Small intestine (tissue), 7 donors: Measurements from ENCODE around the gene NDNF. TPM values are rescaled to one million over a fixed set of nuclear protein-coding genes. Genes with fewer than 3 reads are reported as not detected.

ENCODE experiments used
- DNase-seq, 2 donors: peaks; one replicate each; pipeline versions ENCODE4 v3.0.0 to v3.0.0-alpha.2; 2013
- FAIRE-seq: peaks from 2 replicates; lab custom pipeline; 2012; peaks lifted over from hg19 to GRCh38; lab: Jason Lieb, UNC
- H3K27ac ChIP-seq, 3 donors: one replicate each; pipeline ENCODE4 v1.5.1; 2013; ENCODE audit warnings: low read length in 2 of 3, mild to moderate bottlenecking in 2 of 3, control low read depth in 1 of 3, inconsistent platforms in 1 of 3, low read depth in 1 of 3, moderate library complexity in 1 of 3
- H3K27me3 ChIP-seq, 3 donors: one replicate each; pipeline ENCODE4 v1.6.1; 2013; ENCODE audit warnings: low read length in 3 of 3, inconsistent platforms in 1 of 3; ENCODE audit not compliant: control insufficient read depth in 3 of 3, insufficient read depth in 3 of 3
- H3K36me3 ChIP-seq, 3 donors: one replicate each; pipeline ENCODE4 v1.6.1; 2013; ENCODE audit warnings: low read length in 3 of 3, inconsistent platforms in 1 of 3, low read depth in 1 of 3, mild to moderate bottlenecking in 1 of 3, moderate library complexity in 1 of 3; ENCODE audit not compliant: control insufficient read depth in 3 of 3, insufficient read depth in 2 of 3
- H3K4me1 ChIP-seq, 3 donors: one replicate each; pipeline ENCODE4 v1.6.1; 2013; ENCODE audit warnings: low read length in 2 of 3, inconsistent platforms in 1 of 3, low read depth in 1 of 3, mild to moderate bottlenecking in 1 of 3, moderate library complexity in 1 of 3; ENCODE audit not compliant: control insufficient read depth in 3 of 3, insufficient read depth in 2 of 3
- H3K4me3 ChIP-seq, 3 donors: one replicate each; pipeline ENCODE4 v1.5.1; 2013; ENCODE audit warnings: low read length in 3 of 3, control low read depth in 1 of 3, inconsistent platforms in 1 of 3, low read depth in 1 of 3, mild to moderate bottlenecking in 1 of 3, moderate library complexity in 1 of 3
- H3K9me3 ChIP-seq, 2 donors: one replicate each; pipeline ENCODE4 v1.6.1; 2013; ENCODE audit warnings: low read depth in 1 of 2, low read length in 1 of 2; ENCODE audit not compliant: control insufficient read depth in 2 of 2, insufficient read depth in 1 of 2
- WGBS, 3 donors: extraction: QIAGEN DNeasy Blood & Tissue Kit; methylation state at CpG; one replicate each; pipeline ENCODE4 v1.1.7; 2013; 5-methylcytosine and 5-hydroxymethylcytosine counted together
- polyA plus RNA-seq, 4 donors: library from polyadenylated mRNA; stranded (reverse) in 3 of 4; unstranded in 1 of 4; fragments of 200-250 nt in 3 of 4; fragments of 120-200 nt in 1 of 4; gene quantifications; one replicate each; pipeline versions ENCODE4 v1.2.1 to v1.2.3, GENCODE V29; 2013
- donor health status: healthy with polysubstance abuse.
- donor health status: control.
- donor health status: control.
- donor health status: Bipolar disorder and iron deficiency.
- donor health status: healthy.

Gene NDNF
- polyA plus RNA-seq, 4 donors: 0.54 to 34.3 (median 2.0) TPM; not detected in 1

GRCh38 chr4:121100093-121100775, 27.9 kb upstream of the NDNF start:
- DNase-seq: no peak
- Histone ChIP-seq H3K36me3 (no peaks in the 10 kb centered on the region), H3K27ac (no peak overlapping the region), H3K4me3 (no peak overlapping the region), H3K4me1 (no peaks in the 10 kb centered on the region), H3K27me3 (no peaks in the 10 kb centered on the region), H3K9me3 (no peaks in the 10 kb centered on the region)
- no peak for FAIRE-seq
- WGBS, 3 donors: 58 to 71% (median 62%) methylated on average over 2 of the region's 2 CpGs

- no peaks in the 10 kb centered on the region for H3K27me3 ChIP-seq
- WGBS, 3 donors: 56 to 89% (median 75%) methylated on average over 2 of the region's 2 CpGs
- H3K36me3 ChIP-seq: no peaks in the 10 kb centered on the region
- H3K4me3 ChIP-seq: no peak overlapping the region
- no peaks in the 10 kb centered on the region for H3K9me3 ChIP-seq
- no peak overlapping the region for H3K27ac ChIP-seq
- no peaks in the 10 kb centered on the region for H3K4me1 ChIP-seq
- FAIRE-seq: no peak
- no peak for DNase-seq
These were observed 25.9 kb upstream of the NDNF start for GRCh38 chr4:121098266-121098665.

GRCh38 chr4:121096629-121097028, 24.3 kb upstream of the NDNF start:
- DNase-seq (peak; percentile 10 to 41), FAIRE-seq (peak; percentile 76)
- no peak overlapping the region for H3K27ac ChIP-seq
- H3K27me3 ChIP-seq: no peaks in the 10 kb centered on the region
- H3K36me3 ChIP-seq: no peaks in the 10 kb centered on the region
- WGBS, 3 donors: 20 to 30% (median 25%) methylated on average over 2 of the region's 2 CpGs
- no peaks in the 10 kb centered on the region for H3K9me3 ChIP-seq
- no peak overlapping the region for H3K4me3 ChIP-seq
- no peaks in the 10 kb centered on the region for H3K4me1 ChIP-seq

GRCh38 chr4:121096191-121096590, 23.9 kb upstream of the NDNF start:
- FAIRE-seq (no peak), DNase-seq (no peak)
- H3K27ac ChIP-seq: no peak overlapping the region
- H3K27me3 ChIP-seq: no peaks in the 10 kb centered on the region
- no peaks in the 10 kb centered on the region for H3K36me3 ChIP-seq
- no peaks in the 10 kb centered on the region for H3K4me1 ChIP-seq
- no peak overlapping the region for H3K4me3 ChIP-seq
- H3K9me3 ChIP-seq: no peaks in the 10 kb centered on the region

DNA sequence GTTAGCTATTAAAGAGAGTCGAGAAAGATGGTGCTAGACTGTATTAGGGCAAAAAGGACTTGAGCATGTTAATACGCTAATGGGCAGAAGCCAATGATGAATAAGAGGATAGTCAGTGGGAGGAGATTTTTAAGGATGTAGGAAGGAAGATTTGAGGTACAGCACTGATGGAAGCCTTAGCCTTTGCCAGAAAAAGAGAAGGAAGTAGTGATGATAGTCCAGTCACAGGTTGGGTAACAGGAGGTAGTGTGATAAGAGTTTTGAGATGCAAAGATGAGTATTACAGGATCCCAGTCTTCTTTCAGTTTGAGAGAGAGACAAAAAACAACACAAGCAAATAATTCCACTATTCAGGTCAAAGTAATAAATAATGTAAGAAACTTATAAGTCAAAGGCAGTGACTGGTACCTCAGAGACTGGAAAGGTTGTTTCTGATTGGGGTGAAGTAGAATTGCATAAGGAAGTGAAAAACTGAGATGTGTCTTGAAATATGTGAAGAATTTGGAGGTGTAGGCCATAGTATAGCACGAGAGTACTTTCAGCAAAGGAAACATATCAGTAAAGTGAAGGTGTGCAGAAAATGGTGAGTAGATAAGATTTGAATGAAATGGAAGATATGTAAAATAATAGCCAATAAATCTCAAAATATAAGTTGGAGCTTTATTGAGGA, 22.1 kb upstream of the NDNF start:
- FAIRE-seq: no peak
- 77 to 83% (median 79%) methylated on average over 3 of the region's 3 CpGs for WGBS, 3 donors

DNA sequence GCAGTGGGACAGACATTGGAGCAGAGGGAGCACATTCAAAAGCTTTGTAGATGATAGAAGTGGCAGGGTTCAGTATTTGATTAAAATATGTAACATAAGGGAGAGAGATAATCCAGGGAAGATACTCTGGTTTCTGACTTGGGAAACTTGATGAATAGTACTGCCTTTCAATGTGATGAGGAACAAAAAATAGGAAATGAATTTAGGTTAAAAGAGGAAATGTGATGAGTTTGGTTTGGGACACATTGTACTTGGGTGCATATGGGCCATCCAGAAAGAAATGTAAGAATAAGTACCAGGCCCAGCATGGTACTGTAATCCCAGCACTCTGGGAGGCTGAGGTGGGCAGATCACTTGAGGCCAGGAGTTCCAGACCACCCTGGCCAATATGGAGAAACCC, 20.9 kb upstream of the NDNF start:
- no peaks in the 10 kb centered on the region for H3K36me3 ChIP-seq
- DNase-seq (no peak), FAIRE-seq (no peak)

More for the DNA sequence above, 22.1 kb upstream of the NDNF start:
- Histone ChIP-seq H3K27ac (no peak overlapping the region), H3K27me3 (no peaks in the 10 kb centered on the region), H3K4me3 (no peak overlapping the region), H3K4me1 (no peaks in the 10 kb centered on the region), H3K9me3 (no peaks in the 10 kb centered on the region), H3K36me3 (no peaks in the 10 kb centered on the region)
- no peak for DNase-seq

GRCh38 chr4:121091941-121092340, 19.6 kb upstream of the NDNF start:
- H3K4me1 ChIP-seq: no peaks in the 10 kb centered on the region
- H3K9me3 ChIP-seq: no peaks in the 10 kb centered on the region
- no peak for FAIRE-seq
- no peak overlapping the region for H3K27ac ChIP-seq
- no peak for DNase-seq
- H3K4me3 ChIP-seq: no peak overlapping the region
- no peaks in the 10 kb centered on the region for H3K27me3 ChIP-seq
- no peaks in the 10 kb centered on the region for H3K36me3 ChIP-seq

More for the DNA sequence above, 20.9 kb upstream of the NDNF start:
- Histone ChIP-seq H3K4me3 (no peak overlapping the region), H3K27ac (no peak overlapping the region), H3K9me3 (no peaks in the 10 kb centered on the region), H3K4me1 (no peaks in the 10 kb centered on the region), H3K27me3 (no peaks in the 10 kb centered on the region)

DNA sequence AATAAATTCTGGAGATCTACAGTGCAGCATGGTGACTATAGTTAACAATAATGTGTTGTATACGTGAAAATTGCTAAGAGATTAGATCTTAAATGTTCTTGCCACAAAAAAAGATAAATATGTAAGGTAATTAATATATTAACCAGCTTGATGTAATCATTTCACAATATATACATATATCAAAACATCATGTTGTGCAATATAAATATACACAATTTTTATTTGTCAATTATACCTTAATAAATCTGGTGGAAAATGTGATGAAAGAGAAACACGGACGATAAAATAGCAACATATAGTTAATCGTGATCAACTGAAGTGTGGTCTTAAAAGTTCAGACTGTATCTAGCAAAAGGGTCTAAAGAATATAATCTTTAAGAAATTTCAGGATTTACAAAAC, 16.5 kb upstream of the NDNF start:
- no peak overlapping the region for H3K27ac ChIP-seq
- H3K4me3 ChIP-seq: no peak overlapping the region
- no peaks in the 10 kb centered on the region for H3K9me3 ChIP-seq
- DNase-seq: no peak
- H3K4me1 ChIP-seq: no peaks in the 10 kb centered on the region
- H3K27me3 ChIP-seq: peaks cover 0 to 2% (median 0%) of the 10 kb centered on the region in 3 donors
- no peak for FAIRE-seq
- 82 to 86% (median 84%) methylated on average over 4 of the region's 4 CpGs for WGBS, 3 donors
- H3K36me3 ChIP-seq: no peaks in the 10 kb centered on the region
